Rectal smooth muscle tissue (tissue), 1 donor: Measurements from ENCODE around the gene KLKB1.

Experiments used
- H3K27ac ChIP-seq: one replicate; pipeline ENCODE4 v1.7.0; 2013; ENCODE audit warnings: low read depth, low read length, inconsistent platforms
- H3K27me3 ChIP-seq: one replicate; pipeline ENCODE4 v1.7.0; 2013; ENCODE audit warnings: low read length; ENCODE audit not compliant: control insufficient read depth, insufficient read depth
- H3K36me3 ChIP-seq: one replicate; pipeline ENCODE4 v1.7.0; 2013; ENCODE audit warnings: low read length; ENCODE audit not compliant: control insufficient read depth, insufficient read depth
- H3K4me1 ChIP-seq: one replicate; pipeline ENCODE4 v1.7.0; 2013; ENCODE audit warnings: low read length; ENCODE audit not compliant: control insufficient read depth, insufficient read depth
- H3K4me3 ChIP-seq: one replicate; pipeline ENCODE4 v1.7.0; 2013; ENCODE audit warnings: low read length
- H3K9ac ChIP-seq: one replicate; pipeline ENCODE4 v1.7.0; 2013; ENCODE audit warnings: low read length

The KLKB1 gene

DNA sequence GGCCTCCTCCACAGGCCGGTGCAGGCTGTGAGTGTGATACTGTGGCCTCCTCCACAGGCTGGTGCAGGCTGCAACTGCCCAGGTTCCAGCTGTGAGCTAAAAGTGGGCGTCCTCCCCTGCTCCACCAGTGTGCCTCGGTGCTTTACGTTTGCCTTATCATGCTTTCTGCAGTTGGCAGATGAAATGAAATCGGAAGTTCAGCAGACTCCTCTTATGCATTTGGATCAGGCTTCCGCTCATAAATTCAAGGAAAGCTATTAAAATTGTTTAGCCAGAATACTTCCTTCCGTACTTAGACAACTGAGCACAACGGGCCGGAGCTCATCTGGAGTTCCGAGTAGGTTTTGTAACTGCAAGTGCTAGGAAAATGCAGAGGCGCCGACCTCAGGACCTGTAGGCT lies 23.9 kb upstream of the KLKB1 start:
- no peaks in the 10 kb centered on the region for H3K27me3 ChIP-seq
- H3K4me1 ChIP-seq = peaks cover 3% of the 10 kb centered on the region
- no peak overlapping the region for H3K4me3 ChIP-seq
- no peak overlapping the region for H3K9ac ChIP-seq
- H3K27ac ChIP-seq = peak overlapping the region; percentile 15
- H3K36me3 ChIP-seq = no peaks in the 10 kb centered on the region

DNA sequence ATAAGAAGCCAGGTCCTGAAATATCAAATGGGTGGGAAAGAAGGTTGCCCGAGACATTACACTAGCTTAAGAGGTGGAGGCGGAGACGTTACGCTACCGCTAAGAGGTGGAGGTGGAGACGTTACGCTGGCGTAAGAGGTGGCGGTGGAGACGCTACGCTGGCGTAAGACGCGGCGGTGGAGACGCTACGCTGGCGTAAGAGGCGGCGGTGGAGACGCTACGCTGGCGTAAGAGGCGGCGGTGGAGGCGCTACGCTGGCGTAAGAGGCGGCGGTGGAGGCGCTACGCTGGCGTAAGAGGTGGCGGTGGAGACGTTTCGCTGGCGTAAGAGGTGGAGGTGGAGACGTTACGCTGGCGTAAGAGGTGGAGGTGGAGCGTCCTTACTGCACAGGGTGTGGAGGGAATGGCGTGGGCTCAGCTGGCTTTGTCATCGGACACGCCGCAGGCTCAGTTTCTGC lies 23.2 kb upstream of the KLKB1 start:
- peaks cover 4% of the 10 kb centered on the region for H3K36me3 ChIP-seq
- peaks cover 3% of the 10 kb centered on the region for H3K4me1 ChIP-seq
- no peaks in the 10 kb centered on the region for H3K27me3 ChIP-seq
- H3K9ac ChIP-seq = no peak overlapping the region
- H3K27ac ChIP-seq = peak overlapping the region; percentile 21
- peak overlapping the region; percentile 51 for H3K4me3 ChIP-seq

DNA sequence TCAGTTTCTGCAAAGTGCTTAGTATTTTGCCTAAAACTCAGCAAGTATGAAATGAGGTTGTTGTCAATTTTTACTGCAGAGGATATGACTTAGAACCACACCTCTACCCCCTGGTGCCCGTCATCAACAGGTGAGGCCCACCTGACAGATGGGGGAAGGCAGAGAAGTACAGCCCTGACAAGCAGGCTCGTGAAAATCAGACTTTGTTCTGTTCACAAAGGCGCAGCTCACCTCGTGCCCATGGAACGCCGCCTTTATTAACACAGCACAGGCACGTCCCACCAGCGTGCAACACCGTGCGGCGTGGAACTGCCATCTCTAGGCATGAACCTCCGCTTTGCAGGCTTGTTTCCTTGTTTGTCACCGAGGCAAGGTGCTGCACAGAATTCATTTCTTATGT lies 22.6 kb upstream of the KLKB1 start:
- Histone ChIP-seq H3K27ac (peak overlapping the region; percentile 21), H3K4me1 (peaks cover 3% of the 10 kb centered on the region), H3K36me3 (peaks cover 7% of the 10 kb centered on the region), H3K27me3 (no peaks in the 10 kb centered on the region), H3K9ac (no peak overlapping the region), H3K4me3 (peak overlapping the region; percentile 51)

DNA sequence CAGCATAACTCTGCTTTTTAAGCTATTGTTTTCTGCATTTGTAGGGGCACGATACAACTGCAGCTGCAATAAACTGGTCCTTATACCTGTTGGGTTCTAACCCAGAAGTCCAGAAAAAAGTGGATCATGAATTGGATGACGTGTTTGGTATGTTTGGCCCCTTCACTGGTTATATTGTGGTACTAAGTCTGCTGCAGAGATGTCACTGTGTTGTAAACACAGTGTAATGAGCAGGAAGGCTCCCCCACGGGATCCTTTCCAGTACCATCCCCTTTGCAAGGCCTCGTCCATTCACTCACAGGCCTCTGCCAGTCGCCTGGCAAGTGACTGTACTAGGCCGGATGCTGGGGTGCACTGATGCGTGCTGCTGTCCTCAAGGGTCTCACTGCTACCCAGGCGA lies 22.2 kb upstream of the KLKB1 start:
- Histone ChIP-seq H3K4me1 (peaks cover 3% of the 10 kb centered on the region), H3K27me3 (no peaks in the 10 kb centered on the region), H3K4me3 (no peak overlapping the region), H3K36me3 (peaks cover 7% of the 10 kb centered on the region), H3K9ac (no peak overlapping the region), H3K27ac (no peak overlapping the region)

DNA sequence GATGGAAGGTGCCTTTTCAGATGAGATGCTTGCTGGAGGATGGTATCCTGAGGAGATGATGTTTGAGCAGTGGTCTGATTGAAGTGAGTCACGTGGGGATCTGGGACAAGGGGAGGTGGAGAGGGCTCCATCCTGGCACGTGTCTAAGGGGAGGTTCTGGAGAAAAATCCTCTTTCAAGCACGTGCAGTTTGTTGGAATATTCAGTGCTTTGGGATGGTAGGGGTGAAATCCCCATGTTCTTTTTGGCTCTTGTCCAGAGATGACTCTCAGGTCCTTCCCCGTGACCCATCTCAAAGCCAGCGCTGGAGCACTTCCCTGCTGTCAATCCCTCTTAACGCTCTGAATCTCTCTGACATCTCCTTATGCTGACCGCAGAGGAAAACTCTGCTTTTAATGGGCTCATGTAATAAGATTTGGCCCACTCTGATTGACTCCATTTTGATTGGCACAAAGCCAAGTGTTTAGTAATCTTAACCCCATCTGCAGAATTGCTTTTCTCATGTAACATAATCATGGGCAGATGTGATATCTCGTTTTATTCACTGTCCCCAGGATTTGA lies 10.8 kb upstream of the KLKB1 start:
- H3K4me3 ChIP-seq = no peak overlapping the region
- H3K27me3 ChIP-seq = no peaks in the 10 kb centered on the region
- H3K4me1 ChIP-seq = no peaks in the 10 kb centered on the region
- H3K27ac ChIP-seq = no peak overlapping the region
- H3K36me3 ChIP-seq = no peaks in the 10 kb centered on the region
- H3K9ac ChIP-seq = no peak overlapping the region

DNA sequence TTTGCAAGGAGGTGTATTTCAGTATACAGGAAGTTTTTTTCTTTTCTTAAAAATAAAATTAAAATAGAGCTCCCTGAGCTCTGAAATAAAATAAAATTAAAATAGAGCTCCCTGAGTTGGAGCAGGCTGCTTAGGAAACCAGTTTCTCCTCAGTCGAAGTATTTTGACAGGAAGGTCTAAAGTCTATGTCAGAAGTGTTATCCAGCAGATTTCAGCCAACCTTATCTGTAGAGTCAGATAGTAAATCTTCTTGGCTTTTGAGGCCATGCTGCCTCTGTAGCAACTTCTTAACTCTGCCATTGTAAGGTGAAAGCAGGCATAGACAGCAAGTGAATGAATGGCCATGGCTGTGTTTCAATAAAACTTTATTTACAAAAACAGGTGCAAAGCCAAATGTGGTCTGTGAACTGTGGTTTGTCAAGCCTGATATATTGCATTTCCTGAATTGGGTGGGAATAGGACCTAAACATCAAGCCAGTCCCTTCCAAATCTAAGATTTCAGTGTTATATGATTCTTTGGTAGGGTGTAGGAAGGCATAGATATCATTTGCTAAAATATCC lies 9.5 kb upstream of the KLKB1 start:
- no peaks in the 10 kb centered on the region for H3K27me3 ChIP-seq
- no peak overlapping the region for H3K4me3 ChIP-seq
- no peaks in the 10 kb centered on the region for H3K4me1 ChIP-seq
- no peaks in the 10 kb centered on the region for H3K36me3 ChIP-seq
- H3K27ac ChIP-seq = no peak overlapping the region
- no peak overlapping the region for H3K9ac ChIP-seq

DNA sequence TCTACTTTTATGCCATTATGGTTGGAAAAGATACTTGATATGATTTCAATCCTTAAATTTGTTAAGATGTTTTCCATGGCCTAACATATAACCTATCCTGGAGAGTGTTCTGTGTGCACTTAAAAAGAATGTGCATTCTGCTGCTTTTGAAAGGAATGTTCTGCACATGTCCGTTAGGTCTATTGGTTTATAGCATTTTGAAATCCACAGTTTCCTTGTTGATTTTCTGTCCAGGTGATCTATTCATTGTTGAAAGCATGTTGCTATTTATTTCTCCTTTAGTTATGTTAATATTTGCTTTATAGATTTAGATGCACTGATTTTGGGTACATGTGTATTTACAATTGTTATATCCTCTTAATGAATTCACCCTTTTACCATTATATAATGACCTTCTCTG lies 5.7 kb upstream of the KLKB1 start:
- H3K36me3 ChIP-seq = no peaks in the 10 kb centered on the region
- H3K27me3 ChIP-seq = no peaks in the 10 kb centered on the region
- H3K9ac ChIP-seq = no peak overlapping the region
- H3K4me1 ChIP-seq = no peaks in the 10 kb centered on the region
- no peak overlapping the region for H3K27ac ChIP-seq
- no peak overlapping the region for H3K4me3 ChIP-seq

DNA sequence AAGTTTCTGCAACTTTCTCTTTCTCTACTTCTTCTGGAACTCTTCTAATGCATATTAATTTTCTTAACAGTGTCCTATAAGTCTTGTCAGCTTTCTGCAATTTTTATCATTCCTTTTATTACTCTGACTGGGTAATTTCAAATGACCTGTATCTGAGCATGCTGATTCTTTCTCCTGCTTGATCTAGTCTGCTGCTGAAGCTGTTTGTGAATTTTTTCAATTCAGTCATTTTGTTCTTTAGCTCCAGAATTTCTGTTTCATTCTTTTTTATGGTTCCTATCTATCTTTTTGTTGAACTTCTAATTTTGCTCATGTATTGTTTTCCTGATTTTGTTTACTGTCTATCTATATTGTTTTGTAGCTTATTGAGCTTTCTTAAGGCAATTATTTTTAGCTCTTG lies 1.5 kb upstream of the KLKB1 start:
- no peak overlapping the region for H3K9ac ChIP-seq
- H3K27me3 ChIP-seq = no peaks in the 10 kb centered on the region
- no peaks in the 10 kb centered on the region for H3K36me3 ChIP-seq
- no peak overlapping the region for H3K4me3 ChIP-seq
- H3K27ac ChIP-seq = no peak overlapping the region
- no peaks in the 10 kb centered on the region for H3K4me1 ChIP-seq

DNA sequence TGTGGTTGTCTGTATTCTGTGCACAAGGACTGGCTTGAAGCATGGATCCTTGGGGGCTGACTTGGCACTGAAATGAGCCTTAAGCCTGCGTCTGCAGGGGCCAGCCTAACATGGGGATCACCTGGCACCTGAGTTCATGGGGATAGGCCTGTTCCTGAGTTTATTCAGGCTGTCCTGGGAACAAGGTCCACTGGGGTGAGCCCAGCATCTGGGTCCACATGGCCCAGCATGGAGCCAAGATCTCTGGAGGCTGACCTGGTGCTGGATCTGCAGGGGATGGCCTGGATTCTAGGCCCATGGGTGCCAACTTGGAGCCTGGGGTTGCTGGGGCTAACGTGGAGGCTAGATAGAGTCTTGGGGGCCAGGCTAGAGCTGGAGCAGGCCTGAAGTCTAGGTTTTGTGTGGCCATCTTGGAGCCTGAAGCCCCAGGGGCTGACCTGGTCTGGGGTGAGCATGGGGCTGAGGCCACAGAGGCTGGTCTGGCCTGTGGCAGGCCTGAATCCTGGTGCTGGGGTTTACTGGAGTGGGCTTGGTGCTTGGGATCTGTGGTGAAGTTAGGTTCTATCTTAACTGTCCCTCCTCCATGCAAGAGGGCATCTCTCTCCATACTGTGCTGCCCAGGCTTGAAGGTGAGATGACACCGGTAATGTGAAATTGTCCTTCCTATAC lies 652 bp upstream of the KLKB1 start:
- Histone ChIP-seq H3K27ac (no peak overlapping the region), H3K27me3 (no peaks in the 10 kb centered on the region), H3K36me3 (no peaks in the 10 kb centered on the region), H3K4me1 (no peaks in the 10 kb centered on the region), H3K4me3 (no peak overlapping the region), H3K9ac (no peak overlapping the region)

DNA sequence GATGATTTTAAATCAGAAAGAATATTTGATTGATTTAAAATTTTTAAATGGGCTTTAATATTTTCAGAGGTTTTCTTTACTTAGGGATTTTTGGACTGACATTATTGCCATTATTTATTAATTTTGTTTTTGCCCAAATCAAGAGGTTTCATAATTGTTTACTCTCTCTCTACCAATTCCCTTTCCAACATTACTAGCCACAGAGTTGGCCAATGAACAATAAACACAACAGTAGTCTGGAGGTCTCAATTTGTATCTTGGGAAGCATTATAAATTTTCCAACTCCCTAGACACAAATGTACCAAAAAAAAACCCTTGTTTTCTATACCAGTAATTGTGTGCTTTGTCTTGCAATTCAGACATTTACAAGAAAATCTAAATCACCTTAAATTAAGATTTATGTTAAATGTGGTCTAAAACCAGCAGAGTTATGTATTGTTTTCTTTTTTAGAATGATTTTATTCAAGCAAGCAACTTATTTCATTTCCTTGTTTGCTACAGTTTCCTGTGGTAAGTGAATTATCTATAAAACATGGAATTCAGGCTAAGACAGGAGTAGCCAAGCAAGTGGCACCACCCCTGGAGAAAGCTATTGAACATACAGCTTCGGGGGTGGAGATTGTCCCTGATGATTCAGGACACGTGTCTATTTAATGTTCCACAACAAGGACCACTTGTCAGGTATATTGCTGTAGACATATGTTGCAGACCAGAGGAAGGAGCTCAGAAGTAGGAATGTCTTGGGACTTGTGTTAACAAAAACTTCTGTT lies 622 bp downstream of the KLKB1 start:
- Histone ChIP-seq H3K9ac (no peak overlapping the region), H3K27me3 (no peaks in the 10 kb centered on the region), H3K36me3 (no peaks in the 10 kb centered on the region), H3K4me1 (no peaks in the 10 kb centered on the region), H3K27ac (no peak overlapping the region), H3K4me3 (peak overlapping the region; percentile 36)

DNA sequence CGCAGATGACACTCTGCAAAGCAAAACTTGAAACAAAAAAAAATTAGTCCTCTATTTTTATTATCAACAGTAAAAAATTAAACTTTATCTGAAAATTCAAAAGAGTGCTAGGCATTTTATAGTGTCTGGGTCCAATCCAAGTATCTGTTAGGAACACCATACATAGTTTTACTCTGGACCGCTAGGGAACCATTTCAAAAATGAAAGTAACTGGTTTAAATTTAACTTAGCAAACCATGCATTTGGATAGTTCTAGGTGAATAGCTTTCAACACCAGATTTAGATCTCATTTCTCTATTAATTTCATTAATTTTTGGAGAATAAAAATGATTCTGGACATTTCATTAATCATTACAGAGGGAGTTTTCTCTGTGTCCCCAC lies 1.2 kb downstream of the KLKB1 start:
- H3K27me3 ChIP-seq = no peaks in the 10 kb centered on the region
- H3K9ac ChIP-seq = no peak overlapping the region
- H3K4me3 ChIP-seq = no peak overlapping the region
- no peak overlapping the region for H3K27ac ChIP-seq
- H3K4me1 ChIP-seq = no peaks in the 10 kb centered on the region
- no peaks in the 10 kb centered on the region for H3K36me3 ChIP-seq

DNA sequence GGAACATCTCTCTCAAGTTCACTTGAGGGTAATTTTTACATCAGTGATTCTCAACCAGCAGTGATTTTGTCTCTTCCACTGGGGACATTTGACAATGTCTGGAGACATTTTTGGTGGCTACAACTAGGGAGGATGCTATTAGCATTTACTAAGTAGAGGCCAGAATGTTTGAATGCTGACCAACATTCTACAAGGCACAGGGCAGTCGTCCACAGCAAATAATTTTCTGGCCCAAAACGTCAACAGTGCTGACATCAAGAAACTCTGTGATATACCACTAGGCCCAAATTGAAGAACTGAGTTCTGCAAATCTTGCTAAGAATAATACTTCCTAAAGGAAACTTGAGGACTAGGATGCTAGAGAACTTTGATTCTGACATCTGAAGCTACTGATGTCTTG lies 7.1 kb downstream of the KLKB1 start:
- no peak overlapping the region for H3K9ac ChIP-seq
- H3K27me3 ChIP-seq = no peaks in the 10 kb centered on the region
- no peaks in the 10 kb centered on the region for H3K36me3 ChIP-seq
- H3K4me1 ChIP-seq = no peaks in the 10 kb centered on the region
- no peak overlapping the region for H3K4me3 ChIP-seq
- no peak overlapping the region for H3K27ac ChIP-seq
